Measurements from ENCODE around the gene RNF213.
"Not testable (repeated sequence)": the region's sequence is repeated elsewhere in the genome, so short reads cannot be mapped to it uniquely, and the experiment has no call there.

The RNF213 gene

DNA sequence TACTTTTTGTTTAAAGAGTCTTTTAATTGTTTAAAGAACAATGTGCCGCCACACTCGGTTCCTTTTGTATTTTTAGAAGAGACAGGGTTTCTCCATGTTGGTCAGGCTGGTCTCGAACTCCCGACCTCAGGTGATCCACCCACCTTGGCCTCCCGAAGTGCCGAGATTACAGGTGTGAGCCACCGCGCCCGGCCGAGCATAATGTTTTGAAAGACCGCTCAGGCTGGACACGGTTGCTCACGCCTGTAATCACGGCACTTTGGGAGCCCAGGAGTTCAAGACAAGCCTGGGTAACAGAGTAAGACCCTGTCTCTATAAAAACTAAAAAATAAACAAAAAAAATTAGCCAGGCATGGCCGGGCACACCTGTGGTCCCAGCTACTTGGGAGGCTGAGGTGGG, 59.8 kb downstream of the RNF213 start:
- no peak for DNase-seq (ENCODE audit: low read depth)

DNA sequence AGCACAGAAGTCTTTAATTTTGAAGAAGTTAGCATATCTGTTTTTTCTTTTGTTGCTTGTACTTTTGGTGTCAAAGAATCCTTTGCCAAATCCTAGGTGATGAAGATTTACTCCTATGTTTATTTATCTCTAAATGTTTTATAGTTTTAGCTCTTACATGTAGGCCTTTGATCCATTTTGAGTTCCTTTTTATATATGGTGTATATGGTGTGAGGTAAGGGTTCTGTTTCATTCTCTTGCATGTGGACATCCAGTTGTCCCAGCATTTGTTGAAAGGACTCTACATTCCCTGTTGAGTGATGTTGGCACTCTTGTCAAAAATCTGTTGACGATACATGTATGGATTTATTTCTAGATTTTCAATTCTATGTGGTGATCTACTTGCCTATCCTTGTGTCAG, 62.2 kb downstream of the RNF213 start:
- no peak for DNase-seq (ENCODE audit: low read depth)

DNA sequence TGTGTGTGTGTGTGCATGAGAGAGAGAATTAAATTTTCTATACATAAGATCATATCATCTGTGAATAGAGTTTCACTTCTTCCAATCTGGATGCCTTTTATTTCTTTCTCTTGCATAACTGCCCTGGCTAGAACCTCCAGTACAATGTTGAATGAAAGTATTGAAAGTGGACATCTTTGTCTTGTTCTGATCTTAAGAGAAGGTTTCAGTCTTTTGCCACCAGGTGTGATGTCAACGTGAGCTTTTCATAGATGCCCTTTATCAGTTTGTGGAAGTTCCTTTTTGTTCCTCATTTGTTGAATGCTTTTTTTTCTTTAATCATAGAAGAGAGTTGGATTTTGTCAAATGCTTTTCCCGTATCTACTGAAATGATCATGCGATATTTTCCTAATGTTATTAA, 63.3 kb downstream of the RNF213 start:
- DNase-seq (ENCODE audit: low read depth): no peak

DNA sequence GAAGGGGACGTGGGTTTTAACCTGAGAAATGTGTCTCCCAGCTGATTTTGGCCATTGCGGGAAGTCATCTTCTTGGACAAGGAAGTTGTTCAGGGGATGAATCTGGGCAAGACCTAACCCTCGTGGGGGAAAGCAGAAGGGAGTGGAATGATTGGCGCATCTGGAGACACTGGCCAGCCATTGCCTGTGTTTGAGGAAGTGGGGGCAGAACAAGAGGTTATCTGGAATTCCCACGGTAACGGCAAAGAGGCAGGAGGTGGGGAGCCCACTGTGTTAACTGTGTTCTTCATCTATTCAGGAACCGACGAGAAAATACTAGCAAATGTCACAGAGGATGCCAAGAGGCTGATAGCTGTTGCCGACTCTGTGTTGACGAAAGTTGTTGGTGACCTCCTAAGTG, 66.9 kb downstream of the RNF213 start:
- DNase-seq (ENCODE audit: low read depth): no peak

DNA sequence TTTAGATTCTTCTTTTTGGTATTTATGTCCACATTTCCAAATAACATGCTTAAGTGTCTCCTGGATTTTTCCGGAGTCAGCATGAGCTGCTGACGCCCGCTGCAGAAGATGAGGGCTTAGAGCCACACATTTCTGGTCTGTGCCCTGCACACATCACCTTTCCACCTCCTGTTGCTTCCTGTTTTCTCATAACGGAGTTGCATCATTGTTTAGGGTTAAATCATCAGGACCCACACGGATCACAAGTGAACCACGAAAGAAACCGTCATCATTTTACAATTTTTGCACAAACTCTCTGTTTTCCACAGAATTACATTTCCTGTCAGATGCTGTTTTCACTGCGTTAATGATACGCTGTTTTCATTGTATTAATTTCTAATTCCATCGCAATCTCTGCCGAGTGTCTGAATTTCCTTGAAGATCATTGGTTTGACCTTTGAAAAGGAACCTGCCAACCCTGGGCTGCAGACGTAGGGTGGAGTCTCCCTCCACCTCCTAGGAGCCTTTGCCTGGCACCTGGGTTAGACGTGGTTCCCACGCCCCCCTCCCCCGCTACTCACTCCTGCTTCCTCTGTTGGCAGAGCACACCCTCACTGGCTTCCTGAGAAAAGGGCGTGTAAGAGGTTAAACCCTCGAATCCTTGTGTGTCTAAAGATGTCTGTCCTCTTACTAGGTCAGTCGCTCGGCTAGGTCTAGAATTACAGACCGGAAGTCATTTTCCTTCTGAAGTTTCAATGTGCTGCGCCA, 68.2 kb downstream of the RNF213 start:
- no peak for DNase-seq (ENCODE audit: low read depth)

DNA sequence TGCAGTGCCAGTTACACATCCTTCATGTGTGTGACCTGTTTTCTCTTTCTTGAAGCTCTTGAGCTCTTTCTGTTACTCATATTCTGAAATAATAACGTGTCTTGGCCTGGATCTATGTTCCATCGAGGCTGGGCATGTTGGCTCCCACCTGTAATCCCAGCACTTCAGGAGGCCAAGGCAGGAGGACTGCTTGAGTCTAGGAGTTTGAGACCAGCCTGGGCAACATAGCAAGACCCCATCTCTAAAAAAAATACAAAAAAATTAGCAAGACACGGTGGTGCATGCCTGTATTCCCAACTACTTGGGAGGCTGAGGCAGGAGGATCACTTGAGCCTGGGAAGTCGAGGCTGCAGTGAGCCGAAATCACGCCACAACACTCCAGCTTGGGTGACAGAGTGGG, 68.8 kb downstream of the RNF213 start:
- DNase-seq (ENCODE audit: low read depth): not testable (repeated sequence)

DNA sequence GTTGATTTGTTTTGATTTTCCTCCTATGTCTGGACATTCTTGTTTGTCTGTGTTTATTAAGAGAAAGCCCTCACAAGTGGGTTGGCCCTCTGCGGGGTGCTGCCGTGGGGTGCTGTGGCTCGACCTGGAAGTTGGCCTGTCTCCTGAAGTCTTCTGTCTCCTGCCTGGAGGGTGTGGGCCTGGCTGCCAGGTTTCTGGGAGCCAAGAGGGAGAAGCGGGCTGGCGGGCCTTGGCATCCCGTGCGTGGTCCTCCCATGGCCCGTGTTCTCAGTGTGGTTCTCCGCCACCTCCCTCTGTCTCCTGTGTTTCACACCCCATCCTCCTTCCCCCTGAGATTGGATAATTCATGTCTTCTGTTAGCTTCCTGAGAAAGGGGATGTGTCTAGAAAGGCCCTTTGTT, 69.6 kb downstream of the RNF213 start:
- no peak for DNase-seq (ENCODE audit: low read depth)

DNA sequence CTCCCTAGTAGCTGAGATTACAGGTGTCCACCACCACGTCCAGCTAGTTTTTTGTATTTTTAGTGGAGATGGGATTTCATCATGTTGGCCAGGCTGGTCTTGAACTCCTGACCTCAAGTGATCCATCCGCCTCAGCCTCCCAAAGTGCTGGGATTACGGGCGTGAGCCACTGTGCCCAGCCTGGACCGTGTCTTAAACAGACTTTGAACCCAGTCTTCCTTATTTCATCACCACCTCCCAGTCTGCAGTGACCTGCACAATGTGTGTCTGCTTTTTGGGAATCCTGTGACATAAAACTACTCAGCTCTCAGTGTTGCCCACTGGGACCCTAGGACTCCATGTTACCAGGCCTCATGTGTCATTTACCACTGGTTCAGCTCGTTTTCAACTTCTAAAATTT, 70.3 kb downstream of the RNF213 start:
- DNase-seq (ENCODE audit: low read depth): not testable (repeated sequence)

DNA sequence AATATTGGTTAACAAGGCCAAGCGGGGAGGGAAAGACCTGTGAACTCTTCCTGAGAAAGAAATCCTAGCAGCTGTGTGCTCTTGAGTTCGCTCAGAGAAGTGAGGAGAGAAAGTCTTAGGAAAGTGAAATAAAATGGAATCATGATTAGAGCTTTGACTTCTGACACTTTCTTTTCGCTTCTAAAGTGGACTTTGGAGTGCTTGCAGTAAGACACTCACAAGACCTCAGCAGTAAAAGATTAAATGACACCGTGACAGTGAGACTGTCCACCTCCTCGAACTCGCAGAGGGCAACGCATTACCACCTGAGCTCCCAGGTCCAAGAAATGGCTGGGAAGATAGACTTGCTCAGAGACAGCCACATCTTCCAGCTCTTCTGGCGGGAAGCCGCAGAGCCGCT, 71.2 kb downstream of the RNF213 start:
- no peak for DNase-seq (ENCODE audit: low read depth)

DNA sequence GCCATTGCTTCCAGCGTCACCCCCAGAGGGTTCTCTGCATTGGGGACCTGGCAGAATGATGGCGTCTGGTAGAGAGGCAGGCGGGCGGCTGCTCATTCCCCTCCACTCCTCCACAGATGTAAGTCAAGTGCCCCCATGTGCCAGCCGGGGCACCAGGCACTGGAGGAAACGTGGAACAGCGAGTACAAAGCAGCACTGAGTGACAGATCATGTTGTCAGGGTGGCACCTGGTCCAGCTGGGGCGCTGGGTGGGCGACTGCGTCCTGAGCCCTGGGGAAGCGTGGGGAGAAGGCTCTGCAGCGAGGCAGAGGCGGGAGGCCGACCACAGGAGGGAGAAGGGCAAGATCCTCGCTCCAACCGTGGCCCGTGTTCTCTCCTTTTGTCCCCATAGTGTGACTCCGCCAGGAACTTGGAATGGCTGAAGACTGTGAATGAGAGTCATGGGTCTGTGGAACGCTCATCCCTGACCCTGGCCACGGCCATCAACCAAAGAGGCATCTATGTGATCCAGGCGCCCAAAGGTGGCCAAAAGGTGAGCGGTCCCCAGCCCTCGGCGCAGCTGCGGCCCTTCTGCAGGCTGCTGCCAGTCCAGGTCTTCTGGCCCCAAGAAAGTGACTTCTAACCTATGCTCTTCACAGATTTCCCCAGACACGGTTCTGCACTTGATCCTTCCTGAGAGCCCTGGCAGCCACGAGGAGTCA, 76.7 kb downstream of the RNF213 start:
- DNase-seq (ENCODE audit: low read depth): no peak

DNA sequence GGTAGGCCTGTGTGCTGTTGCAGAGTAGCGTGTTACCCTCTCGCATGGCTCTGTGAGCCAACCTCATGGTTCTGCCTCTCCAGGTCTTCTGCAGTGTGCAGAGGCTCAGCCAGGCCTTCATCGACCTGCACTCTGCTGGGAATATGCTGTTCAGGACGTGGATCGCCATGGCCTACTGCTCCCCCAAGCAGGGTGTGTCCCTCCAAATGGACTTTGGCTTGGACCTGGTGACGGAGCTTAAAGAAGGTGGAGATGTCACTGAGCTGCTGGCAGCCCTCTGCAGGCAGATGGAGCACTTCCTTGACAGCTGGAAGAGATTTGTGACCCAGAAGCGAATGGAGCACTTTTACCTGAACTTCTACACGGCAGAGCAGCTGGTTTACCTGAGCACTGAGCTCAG, 78.5 kb downstream of the RNF213 start:
- no peak for DNase-seq (ENCODE audit: low read depth)

DNA sequence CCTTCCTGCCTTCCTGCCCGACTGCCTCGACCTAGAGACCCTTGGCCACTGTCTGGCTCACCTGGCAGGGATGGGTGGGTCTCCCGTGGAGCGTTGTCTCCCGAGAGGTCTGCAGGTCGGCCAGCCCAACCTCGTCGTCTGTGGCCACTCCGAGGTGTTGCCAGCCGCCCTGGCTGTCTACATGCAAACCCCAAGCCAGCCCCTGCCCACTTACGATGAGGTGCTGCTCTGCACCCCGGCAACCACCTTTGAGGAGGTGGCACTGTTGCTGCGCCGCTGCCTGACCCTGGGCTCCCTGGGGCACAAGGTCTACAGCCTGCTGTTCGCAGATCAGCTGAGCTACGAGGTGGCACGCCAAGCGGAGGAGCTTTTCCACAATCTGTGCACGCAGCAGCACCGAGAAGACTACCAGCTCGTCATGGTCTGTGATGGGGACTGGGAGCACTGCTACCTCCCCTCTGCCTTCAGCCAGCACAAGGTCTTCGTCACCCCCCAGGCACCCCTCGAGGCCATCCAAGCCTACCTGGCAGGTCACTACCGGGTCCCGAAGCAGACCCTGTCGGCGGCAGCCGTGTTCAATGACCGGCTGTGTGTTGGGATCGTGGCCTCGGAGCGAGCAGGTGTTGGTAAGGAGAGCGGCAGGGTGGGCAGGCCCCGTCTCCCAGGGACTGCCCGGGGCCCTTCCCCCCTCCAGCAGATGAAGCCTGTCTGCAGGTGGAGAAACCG, 79.2 kb downstream of the RNF213 start:
- DNase-seq (ENCODE audit: low read depth): no peak

DNA sequence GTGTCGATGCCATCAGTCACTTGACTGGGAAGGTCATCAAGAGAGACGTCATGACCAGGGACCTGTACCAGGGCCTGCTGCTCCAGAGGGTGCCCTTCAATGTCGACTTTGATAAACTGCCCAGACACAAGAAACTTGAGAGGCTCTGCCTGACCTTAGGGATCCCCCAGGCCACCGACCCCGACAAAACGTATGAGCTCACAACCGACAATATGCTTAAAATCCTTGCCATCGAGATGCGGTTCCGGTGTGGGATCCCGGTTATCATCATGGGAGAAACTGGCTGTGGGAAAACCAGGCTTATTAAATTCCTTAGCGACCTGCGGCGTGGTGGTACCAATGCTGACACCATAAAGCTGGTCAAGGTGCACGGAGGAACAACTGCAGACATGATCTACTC, 84.7 kb downstream of the RNF213 start:
- no peak for DNase-seq (ENCODE audit: low read depth)

DNA sequence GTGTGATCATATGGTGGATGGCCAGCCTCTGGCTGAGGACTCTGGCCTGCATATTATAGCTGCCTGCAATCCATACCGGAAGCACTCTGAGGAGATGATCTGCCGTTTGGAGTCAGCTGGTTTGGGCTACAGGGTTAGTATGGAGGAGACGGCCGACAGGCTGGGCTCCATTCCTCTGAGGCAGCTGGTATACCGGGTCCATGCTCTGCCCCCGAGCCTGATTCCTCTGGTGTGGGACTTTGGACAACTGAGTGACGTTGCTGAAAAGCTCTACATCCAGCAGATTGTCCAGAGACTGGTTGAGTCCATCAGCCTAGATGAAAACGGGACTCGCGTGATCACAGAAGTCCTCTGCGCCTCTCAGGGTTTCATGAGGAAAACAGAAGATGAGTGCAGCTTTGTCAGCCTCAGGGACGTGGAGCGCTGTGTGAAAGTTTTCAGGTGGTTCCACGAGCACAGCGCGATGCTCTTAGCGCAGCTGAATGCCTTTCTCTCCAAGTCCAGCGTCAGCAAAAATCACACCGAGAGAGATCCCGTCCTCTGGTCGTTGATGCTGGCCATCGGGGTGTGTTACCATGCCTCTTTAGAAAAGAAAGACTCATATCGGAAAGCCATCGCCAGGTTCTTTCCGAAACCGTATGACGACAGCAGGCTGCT, 85.3 kb downstream of the RNF213 start:
- no peak for DNase-seq (ENCODE audit: low read depth)

DNA sequence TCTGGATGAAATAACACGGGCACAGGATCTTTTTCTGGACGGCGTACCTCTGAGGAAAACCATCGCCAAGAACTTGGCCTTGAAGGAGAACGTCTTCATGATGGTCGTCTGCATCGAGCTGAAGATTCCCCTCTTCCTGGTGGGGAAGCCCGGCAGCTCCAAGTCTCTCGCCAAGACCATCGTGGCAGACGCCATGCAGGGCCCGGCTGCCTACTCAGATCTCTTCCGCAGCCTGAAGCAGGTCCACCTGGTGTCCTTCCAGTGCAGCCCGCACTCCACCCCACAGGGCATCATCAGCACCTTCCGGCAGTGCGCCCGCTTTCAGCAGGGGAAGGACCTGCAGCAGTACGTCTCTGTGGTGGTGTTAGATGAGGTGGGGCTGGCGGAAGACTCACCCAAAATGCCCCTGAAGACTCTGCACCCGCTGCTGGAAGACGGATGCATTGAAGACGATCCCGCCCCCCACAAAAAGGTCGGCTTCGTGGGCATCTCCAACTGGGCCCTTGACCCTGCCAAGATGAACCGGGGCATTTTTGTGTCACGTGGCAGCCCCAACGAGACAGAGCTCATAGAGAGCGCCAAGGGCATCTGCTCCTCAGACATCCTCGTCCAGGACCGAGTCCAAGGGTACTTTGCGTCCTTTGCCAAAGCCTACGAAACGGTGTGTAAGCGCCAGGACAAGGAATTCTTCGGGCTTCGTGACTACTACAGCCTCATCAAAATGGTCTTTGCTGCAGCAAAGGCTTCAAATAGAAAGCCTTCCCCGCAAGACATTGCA, 86.0 kb downstream of the RNF213 start:
- DNase-seq (ENCODE audit: low read depth): no peak

DNA sequence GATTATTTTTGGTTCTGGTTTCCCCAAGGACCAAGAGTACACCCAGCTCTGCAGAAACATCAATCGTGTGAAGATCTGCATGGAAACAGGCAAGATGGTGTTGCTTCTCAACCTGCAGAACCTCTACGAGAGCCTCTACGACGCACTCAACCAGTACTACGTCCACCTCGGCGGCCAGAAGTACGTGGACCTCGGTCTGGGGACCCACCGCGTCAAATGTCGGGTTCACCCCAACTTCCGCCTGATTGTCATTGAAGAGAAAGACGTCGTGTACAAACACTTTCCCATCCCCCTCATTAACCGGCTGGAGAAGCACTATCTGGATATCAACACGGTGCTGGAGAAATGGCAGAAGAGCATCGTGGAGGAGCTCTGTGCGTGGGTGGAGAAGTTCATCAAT, 86.9 kb downstream of the RNF213 start:
- no peak for DNase-seq (ENCODE audit: low read depth)

DNA sequence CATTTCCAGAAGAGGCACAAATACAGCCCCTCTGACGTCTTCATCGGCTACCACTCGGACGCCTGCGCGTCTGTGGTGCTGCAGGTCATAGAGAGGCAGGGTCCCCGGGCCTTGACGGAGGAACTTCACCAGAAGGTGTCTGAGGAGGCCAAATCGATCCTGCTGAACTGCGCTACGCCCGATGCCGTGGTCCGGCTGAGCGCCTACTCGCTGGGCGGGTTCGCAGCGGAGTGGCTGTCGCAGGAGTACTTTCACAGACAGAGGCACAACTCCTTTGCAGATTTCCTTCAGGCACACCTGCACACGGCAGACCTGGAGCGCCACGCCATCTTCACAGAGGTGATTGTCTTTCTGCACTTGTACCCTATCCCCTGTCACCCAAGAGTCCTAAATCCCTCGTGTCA, 87.3 kb downstream of the RNF213 start:
- no peak for DNase-seq (ENCODE audit: low read depth)

DNA sequence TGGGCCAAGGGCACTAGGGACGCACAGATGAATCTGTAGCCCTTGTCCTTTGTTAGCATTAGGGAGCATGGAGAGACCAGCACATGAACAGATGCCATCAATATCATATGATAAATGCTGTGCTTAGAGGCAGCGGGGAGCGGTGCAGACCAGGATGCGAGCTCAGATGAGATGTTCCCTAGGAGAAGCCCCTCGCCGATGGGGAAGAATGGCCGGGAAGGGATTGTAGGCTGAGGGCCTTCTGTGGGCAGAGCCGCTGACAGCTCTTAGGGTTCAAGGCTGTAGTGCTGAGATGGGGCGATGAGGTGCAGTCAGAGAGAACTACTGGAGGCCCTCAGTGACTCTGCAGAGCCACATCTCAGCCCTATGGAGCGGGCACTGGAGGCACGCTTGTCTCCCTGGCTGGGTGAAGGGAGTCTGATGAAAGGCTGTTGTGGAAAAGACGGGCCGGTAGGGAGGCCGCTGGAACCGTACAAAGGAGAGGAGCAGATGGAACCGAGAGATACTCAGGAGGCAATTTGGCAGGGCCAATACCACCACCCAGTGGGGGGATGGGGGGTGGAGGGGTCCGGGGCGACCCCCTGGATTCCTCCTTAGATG, 88.0 kb downstream of the RNF213 start:
- DNase-seq (ENCODE audit: low read depth): no peak

DNA sequence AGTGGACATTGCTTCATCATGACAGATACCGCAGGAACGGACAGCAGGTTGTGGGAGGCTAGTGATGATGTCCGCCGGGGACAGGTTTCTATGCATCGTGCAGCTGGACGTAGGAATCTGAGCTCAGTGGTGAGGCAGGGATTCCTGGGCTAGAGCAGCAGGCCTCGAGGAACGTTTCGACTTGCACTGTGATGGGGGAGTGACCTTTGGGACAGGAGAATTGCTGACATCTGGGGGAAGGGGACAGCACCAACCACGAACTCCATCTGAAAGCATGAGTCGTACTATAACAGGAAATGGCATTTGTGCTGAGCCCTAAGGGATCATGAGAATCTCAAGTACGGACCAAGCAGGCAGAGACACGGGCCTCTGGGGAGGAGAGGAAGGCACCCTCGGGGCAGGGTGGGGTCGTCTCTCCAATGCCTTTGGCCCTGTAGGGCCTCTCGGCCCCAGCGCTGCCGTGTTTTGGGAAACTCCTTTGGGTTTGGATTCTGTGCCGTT, 88.5 kb downstream of the RNF213 start:
- DNase-seq (ENCODE audit: low read depth): no peak

DNA sequence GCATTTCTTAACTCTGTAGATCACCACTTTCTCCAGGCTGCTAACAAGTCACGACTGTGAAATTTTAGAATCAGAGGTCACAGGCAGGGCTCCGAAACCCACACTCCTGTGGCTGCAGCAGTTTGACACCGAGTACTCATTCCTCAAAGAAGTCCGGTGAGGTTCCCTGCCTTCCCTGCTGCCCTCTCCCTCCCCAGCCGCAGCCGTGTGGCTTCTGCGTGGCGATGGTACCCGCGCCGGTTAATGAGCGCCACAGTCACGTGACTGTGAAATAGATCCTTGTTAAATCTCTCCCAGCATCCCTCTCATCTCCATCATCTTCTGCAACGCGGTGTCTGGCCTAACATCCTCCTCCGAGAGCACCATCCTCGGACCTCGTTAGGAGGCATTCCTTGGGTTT, 89.1 kb downstream of the RNF213 start:
- DNase-seq (ENCODE audit: low read depth): no peak

DNA sequence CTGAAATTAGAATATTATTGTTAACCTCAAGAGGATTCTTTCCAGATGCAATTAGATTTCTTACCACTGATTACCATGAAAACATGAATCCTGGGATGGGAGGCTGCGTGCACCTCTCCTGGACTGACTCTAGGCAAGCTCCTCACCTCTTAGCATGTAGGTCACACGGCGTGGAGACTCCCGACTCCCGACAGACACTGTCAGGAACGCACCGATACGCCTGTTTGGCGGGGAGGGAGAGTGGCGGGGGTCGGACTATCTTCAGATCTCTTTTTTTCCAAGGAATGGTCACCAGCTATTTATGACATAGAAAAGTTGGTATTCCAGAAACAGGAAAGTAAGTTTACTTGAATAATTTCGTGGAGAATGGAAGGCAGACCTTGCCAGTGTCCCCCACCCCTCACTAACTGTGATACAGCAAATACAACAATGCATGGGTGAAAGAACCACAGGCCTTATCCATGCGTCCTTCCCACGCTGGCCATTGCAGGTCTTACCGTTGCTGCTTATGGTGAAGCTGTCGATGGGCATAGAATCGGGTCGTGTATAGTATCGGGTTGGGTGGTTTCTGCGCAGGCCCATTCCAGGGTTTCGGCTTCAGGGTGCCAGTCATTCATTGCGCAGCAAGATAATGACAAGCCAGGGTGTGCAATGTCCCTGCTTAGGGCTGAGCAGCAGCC, 91.7 kb downstream of the RNF213 start:
- no peak for DNase-seq (ENCODE audit: low read depth)

All from stimulated activated CD8-positive, alpha-beta memory T cell treated with anti-CD3 and anti-CD28 coated beads, Interleukin-12 subunit alpha, Interleukin-12 subunit beta, amount 100 ng/mL, for 1 hour (primary cell).